Amniotic epithelial cell (primary cell): ENCODE data around the gene PIGT.

Experiments used
- DNase-seq: peaks from one replicate; pipeline ENCODE4 v3.0.0-alpha.2; 2010; ENCODE audit warnings: low read depth

The PIGT gene

DNA sequence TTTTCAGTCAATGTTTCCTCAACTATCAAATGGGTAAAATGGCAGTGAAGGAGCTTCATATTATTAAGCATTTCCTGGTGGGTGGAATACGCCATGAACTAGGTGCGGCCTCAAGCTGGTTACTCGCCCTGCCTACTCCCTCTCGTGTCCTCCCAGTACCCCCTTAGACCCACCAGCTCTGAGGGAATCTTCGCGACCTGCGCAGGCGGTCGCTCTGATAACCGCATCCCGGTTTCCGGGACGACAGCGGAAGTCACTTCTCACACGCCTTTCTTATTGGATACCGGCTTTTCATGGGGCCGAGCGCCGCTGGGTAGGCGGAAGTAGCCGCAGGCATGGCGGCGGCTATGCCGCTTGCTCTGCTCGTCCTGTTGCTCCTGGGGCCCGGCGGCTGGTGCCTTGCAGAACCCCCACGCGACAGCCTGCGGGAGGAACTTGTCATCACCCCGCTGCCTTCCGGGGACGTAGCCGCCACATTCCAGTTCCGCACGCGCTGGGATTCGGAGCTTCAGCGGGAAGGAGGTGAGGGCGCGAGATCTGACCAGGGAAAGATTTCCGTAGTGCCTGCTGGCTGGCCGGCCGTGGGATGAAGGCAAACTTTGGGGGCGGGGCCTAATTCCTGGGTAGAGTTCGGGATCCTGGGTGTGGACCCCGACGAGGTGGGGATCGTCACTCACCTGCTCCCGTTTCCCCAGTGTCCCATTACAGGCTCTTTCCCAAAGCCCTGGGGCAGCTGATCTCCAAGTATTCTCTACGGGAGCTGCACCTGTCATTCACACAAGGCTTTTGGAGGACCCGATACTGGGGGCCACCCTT is at the start of gene PIGT:
TSS of gene PIGT (plus strand) at position 320 of the 816 bp plus-strand sequence. CDS start at position 336, 16 bp downstream.
- DNase-seq, result peak; percentile 68

DNA sequence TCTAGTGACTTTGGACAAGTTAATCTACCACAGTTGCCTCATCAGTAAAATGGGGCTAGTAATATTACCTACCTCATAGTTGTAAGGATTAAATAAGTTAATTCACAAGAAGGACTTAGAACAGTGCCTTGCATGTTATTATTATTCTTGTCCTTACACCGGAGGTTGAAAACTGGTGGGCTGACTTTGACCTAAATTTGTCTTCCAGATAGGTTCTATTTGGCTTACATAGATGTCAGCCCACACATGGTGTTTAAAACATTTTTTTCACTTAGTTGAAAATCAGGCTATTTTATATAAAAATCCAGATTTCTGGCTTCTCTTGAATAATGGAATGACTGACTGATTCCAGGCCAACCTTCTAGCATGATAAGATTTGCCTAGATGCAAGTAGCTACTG is 49.7 kb upstream of the PIGT start:
- DNase-seq, result no peak

DNA sequence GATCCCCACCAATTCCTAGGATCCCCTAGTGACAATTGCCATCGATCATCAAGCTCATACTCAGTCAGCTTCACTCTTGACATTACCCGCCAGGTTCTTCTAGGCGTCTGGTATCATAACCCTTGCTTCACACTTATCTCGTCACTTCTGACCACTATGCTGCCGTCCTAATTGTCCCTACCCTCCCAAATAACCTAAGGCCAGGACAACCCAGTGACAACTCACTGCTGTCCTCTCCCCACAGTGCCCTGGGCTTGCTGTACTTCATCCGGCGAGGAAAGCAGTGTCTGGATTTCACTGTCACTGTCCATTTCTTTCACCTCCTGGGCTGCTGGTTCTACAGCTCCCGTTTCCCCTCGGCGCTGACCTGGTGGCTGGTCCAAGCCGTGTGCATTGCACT is 49.3 kb upstream of the PIGT start:
- no peak for DNase-seq

DNA sequence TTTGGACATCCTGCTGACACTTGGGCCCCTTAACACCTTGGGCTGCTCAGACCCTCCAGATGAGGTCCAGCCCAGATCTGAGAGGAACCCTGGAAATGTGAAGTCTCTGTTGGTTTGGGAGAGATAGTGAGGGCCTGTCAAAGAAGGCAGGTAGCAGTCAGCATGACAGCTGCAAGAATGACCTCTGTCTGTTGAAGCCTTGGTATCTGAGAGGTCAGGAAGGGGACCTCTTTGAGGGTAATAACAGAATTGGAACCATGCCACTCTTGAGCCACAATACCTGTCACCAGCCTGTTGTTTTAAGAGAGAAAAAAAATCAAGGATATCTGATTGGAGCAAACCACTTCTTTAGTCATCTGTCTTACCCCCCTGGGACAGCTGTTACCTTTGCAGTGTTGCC is 48.8 kb upstream of the PIGT start:
- DNase-seq, result no peak

DNA sequence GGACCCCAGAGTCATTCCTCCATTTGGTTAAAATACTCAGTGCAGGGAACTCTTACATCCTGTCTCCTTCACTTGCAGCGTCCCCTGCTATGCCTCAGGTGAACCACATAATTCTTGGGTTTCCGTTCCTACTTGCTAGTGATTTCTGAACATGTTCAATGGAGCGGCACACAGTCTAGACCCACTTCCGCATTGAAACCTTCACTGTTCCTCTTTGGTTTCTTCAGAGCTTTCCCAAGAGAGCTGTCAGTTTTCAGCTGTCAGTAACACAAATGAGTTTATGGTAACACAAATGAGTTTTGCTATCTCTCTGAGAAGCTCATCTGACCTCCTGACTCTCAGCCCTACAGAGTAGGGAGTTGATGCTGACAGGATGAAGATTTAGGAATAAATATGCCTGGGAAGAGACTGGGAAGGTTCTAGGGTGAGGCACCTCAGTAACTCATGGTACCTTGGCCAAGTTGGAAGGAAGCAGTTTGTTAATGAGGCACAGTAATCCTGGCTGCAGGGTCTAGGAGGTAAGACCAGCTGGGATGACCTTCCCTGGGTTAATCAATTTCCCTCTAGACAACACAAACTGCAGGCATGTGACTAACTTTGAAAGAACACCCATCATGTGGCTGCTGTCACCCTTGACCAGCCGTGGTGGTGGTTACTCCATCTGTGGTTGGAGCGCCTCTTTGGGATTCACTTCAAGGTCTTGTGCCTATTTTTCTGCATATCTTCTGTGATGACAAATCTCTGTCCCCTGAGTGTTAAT is 47.5 kb upstream of the PIGT start:
- DNase-seq, result no peak

DNA sequence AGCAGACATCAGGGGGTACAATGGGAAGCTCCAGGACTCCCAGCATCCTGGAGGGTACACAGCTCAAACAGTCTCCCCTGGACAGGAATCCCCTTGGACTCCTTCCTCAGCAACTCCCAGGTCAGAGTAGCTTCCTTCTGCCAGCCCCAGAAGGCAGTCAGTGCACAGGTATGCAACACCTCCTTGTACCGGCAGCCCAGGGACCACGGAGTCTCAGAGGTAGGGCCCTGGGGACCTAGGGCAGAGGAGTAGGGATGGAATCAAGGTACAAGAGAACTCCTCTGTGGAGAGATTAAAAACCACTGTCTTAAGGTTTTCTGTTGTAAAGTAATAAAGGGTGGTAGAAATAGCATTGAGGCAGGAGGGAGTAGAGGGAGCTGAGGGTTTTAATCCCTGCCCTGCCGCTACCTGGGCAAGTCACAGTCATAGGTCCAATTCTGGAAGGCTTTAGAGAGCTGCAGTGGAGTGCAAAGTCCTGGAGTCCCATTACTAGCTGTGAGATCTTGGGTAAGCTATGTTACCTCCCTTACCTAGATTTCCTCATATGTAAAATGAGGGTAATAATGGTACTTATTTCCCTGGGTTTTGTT is 45.3 kb upstream of the PIGT start:
- DNase-seq, result no peak

DNA sequence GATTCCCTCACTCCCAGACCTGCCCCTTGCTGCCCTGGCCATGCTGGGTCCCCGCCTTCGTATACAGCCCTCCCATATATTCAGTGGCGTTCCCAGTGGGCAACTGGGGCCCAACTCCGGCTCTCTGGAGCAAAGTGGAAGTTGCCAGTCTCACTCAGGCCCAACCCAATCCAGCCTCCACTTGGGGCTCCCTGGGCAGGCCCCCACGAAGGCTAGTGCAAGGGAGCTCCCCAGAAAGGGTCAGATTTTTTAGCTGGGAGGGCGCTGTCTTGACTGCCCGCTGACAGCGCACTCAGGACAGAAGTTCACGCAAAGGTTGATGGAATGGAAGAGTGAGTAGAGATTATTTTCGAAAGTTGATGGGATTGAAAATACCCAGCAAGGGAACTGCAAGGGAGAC is 43.7 kb upstream of the PIGT start:
- no peak for DNase-seq

DNA sequence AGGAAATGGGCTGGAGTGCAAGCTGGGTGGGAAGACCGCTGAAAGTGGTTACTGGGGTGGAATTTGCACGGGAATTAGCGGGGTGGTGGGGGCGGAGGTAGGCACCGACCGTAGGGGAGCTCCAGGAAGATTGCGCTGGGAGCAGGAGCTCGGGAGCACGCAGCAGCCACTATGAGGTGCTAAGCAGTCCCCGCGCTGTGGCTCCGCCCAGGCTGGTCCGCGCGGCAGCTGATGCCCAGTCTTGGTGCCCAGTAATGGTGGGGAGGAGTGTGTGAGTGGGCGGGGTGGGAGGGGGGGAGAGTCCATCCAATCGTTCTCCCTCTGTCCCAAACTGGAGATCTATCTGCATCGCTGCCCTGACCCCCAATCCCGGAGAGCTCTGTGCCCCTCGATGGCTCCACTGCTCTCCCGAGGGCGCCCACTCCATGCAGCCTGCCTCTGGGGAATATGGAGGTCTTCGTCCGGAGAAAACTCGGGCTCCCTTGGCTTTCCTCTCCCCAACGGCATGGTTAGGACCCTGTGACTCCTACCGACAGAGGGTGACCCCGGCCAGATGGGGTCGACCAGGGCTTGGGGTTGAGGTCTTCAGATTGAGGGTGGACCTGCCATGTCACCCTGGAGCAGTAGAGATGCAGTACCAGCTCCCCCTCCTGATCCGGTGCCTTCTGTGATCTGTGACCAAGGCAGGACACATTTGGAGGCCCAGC is 43.1 kb upstream of the PIGT start:
- no peak for DNase-seq

DNA sequence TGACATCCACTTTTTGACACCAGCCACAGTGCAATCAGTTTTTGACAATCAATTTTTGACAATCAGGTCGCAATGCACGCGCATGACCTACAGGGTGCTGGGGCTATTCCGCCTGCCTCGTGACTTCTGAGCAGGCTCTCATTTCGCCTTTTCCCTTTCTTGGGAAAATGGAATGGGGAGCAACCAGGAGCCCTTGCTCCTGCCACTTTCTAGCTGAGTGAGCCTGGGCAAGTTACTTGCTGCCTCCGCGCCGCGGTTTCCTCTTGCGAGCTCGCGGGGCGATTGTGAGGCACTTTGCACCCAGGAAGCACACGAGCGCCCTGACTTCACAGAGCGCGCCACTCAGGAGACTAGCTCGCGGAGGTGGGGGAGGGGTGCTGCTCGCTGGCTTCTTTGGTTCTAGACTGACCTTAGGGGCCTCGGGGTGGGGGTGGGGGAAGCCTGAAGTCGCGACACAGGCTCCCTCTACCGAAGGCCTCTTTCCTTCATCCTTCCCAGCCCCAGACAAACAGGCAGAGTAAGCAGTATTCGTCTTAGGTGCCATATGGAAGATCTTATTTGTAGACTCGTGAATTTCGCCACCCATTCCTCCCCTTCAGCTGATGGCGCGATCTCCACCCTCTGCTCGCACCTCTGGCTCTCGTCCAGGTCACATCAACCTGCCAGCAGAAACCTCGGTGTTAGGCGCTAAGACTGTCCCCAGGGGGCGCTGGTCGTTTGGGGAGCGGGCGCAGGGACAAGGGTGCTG is 42.4 kb upstream of the PIGT start:
- DNase-seq, result peak; percentile 65

DNA sequence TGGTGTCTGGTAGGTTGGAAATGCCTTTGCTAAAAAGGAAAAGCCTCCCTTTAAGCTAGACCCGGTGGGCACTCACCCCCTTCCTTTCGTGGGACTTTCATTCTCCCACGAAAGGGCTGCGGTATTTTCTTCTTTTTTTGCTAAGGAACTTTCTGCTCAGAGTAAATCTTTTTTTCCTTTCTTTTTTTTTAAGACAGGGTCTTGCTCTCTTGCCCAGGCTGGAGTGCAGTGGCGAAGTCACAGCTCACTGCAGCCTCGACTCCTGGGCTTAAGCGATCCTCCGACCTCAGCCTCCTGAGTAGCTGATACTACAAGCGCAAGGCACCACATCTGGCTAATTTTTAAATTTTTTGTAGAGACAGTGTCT is 41.9 kb upstream of the PIGT start:
- no peak for DNase-seq

DNA sequence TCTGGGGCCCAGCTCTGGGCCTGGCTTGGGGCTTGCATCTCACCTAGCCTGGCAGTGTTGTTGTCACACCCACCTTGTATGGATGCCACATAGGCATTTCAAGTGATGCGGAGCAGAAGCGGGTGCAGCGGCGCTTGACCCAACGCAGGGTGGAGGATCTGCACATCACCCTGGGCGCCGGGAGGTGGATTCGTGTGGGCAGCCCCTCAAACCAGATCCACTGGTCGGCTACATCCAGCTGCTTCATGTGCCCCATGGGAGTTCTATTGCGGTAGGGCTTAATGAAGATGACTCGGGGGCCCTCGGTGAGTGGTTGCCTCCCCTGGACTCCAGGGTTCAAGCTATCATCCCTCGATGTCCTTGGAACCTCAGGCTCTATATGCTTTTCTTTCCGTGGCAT is 41.0 kb upstream of the PIGT start:
- no peak for DNase-seq

DNA sequence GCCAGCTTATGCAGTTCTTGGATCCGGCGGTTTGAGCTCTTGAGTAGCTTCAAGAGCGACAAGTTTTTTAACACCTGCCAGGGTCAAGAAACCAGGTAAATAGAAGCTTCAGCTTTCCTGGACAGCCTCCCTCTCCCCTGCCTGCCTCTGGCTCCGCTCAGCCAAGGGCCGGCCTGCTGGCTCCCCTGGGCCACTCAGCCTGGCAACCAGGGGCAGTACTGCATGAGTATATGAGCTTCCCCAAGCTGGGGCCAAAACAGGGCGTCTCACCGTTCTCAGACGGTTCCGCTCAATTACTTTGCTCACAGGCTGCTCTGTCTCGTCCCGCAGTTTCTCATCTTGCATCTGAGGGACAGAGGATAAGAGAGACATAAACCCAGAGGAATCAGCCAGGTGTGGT is 38.7 kb upstream of the PIGT start:
- DNase-seq, result no peak

DNA sequence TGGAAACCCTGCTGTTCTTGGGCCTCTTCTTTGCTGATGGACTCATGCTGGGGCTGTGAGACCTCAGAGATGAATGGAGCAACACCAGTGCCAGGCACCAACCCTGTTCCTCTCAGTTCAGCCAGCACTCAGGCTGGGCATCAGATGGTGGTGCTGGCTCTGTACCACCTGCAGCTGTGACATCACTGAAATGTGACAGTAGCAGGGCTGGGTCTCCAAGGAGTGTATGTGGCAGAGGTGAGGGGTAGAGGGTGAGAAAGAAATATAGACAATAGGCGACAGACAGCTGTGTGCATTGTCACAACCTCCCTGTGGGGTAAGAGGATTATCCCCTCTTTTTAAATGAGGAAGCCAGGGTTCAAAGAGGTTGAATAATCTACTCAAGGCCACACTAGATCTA is 37.8 kb upstream of the PIGT start, which contains the start of gene TP53TG5:
TSS of gene TP53TG5 (minus strand) at position 135 of the 400 bp plus-strand sequence. CDS start at position 46, 89 bp downstream.
- no peak for DNase-seq

DNA sequence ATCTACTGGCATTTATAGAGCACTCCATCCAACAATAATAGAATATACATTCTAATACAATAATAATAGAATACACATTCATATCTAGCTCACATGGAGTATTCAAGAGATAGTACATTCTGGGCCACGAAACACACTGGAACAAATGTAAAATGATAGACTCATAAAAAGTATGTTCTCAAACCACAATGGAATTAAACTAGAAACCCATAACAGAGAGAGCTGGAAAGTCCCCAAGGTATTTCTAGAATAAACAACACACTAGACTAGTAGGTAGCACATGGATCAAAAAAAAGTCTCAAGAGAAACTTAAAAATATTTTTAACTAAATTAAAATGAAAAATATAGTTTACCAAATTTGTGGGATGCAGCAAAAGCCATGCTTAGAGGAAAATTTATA is 28.7 kb upstream of the PIGT start:
- DNase-seq, result no peak

DNA sequence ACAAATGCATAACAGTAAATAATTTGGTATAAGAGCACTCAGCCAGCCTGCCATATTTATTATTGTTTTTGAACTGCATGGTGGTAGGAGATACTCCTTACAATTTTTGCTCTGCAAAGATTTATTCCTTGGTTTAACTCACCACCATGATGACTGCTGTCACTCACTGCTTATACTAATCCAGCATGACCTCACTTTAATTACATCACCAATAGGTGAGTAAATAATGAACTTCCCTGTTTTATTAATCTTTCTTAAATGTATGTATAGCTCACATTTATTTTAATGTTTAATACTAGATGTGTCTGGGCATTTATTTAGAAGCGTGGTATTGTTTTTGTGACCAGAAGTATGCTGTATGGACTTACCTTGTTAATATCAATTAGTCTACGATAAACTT is 25.0 kb upstream of the PIGT start:
- no peak for DNase-seq

DNA sequence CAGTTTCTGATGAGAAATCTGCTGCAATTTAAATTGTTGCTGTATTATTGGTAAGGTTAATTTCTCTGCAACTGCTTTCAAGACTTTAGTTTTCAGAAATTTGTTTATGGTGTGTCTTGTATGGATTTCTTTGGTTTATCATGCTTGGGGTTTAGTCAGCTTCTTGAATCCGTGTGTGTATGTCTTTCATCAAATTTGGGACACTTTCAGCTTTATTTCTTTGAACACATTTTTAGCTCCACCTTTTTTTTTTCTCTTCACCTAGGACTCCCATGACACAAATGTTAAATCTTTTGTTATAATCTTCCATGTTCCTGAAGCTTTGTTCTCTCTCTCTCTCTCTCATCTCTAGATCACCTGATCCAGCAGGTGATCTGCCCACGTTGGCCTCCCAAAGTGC is 24.4 kb upstream of the PIGT start:
- DNase-seq, result no peak

DNA sequence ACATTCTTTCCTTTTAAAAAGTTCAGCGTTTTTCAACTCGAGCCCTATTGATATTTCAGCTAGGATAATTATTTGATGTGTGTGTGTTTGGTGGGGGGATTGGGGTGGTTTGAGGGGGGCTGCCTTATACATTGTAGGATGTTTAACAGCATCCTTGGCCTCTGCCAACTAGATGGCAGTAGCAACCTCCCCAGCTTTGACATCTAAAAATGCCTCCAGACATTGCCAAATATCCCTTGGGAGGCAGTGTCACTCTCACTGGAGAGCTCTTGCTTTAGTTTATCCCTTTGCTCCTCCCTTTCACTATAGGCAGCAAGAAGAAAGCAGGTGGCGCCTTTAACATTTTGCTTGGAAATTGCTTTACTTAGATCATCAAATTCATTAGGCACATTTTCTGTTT is 23.2 kb upstream of the PIGT start:
- no peak for DNase-seq

DNA sequence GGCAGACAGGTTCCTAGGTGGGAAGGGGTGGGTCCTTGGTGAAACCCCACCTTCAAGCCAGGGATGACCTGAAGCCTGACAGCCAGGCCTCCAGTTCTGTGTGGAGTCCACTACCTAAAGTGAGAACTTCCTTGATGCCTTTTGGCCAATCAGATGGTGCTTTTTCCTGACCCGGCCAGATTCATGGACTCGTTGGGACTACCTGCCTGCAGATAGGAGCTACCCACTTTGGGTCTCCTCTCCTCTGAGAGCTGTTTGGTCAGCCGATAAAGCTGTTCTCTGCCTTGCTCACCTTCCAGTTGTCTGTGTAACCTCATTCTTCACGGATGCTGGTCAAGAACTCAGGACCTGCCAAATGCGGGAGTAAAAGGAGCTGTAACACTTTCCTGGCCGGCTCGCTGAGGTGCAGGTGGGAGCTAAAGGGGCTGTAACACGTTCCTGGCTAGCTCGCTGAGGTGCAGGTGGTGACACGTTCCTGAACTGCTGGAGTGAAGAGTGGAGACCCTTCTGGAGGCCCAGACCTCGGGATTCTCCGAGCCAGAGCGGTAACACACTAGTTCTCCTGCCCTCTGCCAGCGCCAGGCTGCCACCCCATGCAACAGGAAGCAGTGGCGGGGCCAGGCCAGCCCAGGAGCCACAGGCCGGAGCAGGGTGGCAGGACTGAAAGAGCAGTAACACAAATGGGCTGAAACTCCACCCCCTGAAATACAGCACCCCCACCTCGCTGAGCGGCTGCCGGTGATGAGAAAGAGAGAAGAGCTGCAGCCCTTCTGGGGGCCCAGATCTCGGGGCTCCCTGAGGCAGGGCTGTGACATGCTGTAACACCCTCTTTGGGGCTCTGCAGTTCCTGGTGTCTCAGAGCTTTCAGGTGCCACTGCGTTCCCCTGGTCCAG is 21.5 kb upstream of the PIGT start:
- DNase-seq, result no peak

DNA sequence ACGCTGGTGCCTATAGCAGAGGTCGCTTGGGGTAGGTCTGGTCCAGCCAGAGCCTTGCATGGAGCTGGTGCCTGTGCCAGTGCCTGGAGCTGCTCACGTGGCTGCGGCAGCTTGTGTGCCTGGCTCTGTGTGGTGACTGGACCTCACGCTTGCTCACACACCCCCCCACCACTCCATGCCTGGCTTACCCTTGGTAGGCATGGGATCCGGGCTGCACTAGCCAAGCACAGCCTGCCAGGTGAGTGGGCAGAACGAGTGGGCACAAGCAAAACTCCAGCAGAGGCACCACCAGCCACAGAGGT is 20.9 kb upstream of the PIGT start:
- DNase-seq, result no peak

DNA sequence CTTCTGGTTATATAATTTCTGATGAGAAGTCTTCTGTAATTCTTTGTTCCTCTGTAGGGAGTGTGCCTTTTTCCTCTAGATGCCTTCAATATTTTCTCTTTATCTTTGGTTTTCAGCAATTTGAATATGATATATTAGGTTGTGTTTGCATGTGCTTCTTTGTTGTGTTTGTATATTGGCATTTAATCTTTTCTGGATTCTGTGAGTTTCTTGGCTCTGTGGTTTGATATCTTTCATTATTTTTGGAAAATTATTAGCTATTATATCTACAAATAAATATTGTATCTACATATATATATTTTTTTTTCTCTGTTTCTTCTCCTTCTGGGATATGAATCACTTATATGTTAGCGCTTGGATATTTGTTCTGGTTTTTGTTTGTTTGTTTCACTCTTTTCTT is 16.9 kb upstream of the PIGT start:
- DNase-seq, result no peak
